ENCODE results near the gene MMP25. TPM values are rescaled to one million over a fixed set of nuclear protein-coding genes. Genes with fewer than 3 reads are reported as not detected.

MMP25 gene
- total RNA-seq, 3 donors from 2014 or later (not counting 1 experiment from before 2014, with no cell fraction given) = 2.0 to 62.2 (median 5.6) TPM

- Mint-ChIP-seq H3K27ac (peak overlapping the region; percentile 84 to 90), H3K27me3 (ENCODE audit: low read depth in 2 of 2) (no peaks in the 10 kb centered on the region), H3K4me1 (peaks cover 17 to 55% of the 10 kb centered on the region in 2 donors), H3K4me3 (peak overlapping the region; percentile 89), H3K36me3 (no peaks in the 10 kb centered on the region), H3K9me3 (no peaks in the 10 kb centered on the region)
- intact Hi-C loops (cut with micrococcal nuclease) = loop anchor here (1.0 to 5.0 kb wide), 3 partner anchors 38 to 107 kb away; partner anchors contain the start of gene ZSCAN10
- ATAC-seq (no peak), DNase-seq (no peak)
- H3K27me3 ChIP-seq (ENCODE audit: control insufficient read depth, insufficient read depth, low read length) = no peaks in the 10 kb centered on the region
- H3K9me3 ChIP-seq (ENCODE audit: control insufficient read depth, insufficient read depth, low read length) = no peaks in the 10 kb centered on the region
- peaks cover 11% of the 10 kb centered on the region for H3K36me3 ChIP-seq (ENCODE audit: control insufficient read depth, insufficient read depth, low read length)
- H3K27ac ChIP-seq (ENCODE audit: low read length) = peak overlapping the region; percentile 73
- H3K4me1 ChIP-seq (ENCODE audit: control insufficient read depth, insufficient read depth, low read length) = peaks cover 56% of the 10 kb centered on the region
- no peak for TF ChIP-seq CTCF (IDR thresholded peaks at IDR 0.05)
- peak overlapping the region; percentile 36 for H3K4me3 ChIP-seq (ENCODE audit: low read length)
- 40% methylated on average over 8 of the region's 9 CpGs for WGBS (ENCODE audit: insufficient coverage)
Measured at GRCh38 chr16:3059723-3060242, 13.4 kb downstream of the MMP25 start.

GRCh38 chr16:3060339-3061127 is 14.2 kb downstream of the MMP25 start:
- Histone ChIP-seq H3K36me3 (ENCODE audit: control insufficient read depth, insufficient read depth, low read length) (peaks cover 10% of the 10 kb centered on the region), H3K4me3 (ENCODE audit: low read length) (no peak overlapping the region), H3K27me3 (ENCODE audit: control insufficient read depth, insufficient read depth, low read length) (no peaks in the 10 kb centered on the region), H3K27ac (ENCODE audit: low read length) (no peak overlapping the region), H3K9me3 (ENCODE audit: control insufficient read depth, insufficient read depth, low read length) (no peaks in the 10 kb centered on the region), H3K4me1 (ENCODE audit: control insufficient read depth, insufficient read depth, low read length) (peaks cover 56% of the 10 kb centered on the region)
- WGBS (ENCODE audit: insufficient coverage) = 90% methylated on average over 14 of the region's 14 CpGs
- no peak for ATAC-seq
- Mint-ChIP-seq H3K4me1 (peaks cover 13 to 54% of the 10 kb centered on the region in 2 donors), H3K36me3 (no peaks in the 10 kb centered on the region), H3K4me3 (peak overlapping the region; percentile 89), H3K27ac (peak overlapping the region; percentile 84 to 90), H3K27me3 (ENCODE audit: low read depth in 2 of 2) (no peaks in the 10 kb centered on the region), H3K9me3 (no peaks in the 10 kb centered on the region)
- no peak for TF ChIP-seq CTCF (IDR thresholded peaks at IDR 0.05)
- DNase-seq = peak in 1 of 2 donors; percentile 5
- intact Hi-C loops (cut with micrococcal nuclease) = no loop called here

- H3K4me3 ChIP-seq (ENCODE audit: low read length) = no peak overlapping the region
- peaks cover 19 to 57% of the 10 kb centered on the region in 2 donors for H3K4me1 Mint-ChIP-seq
- TF ChIP-seq CTCF (IDR thresholded peaks at IDR 0.05) = no peak
- H3K27ac ChIP-seq (ENCODE audit: low read length) = no peak overlapping the region
- no peaks in the 10 kb centered on the region for H3K27me3 Mint-ChIP-seq (ENCODE audit: low read depth in 2 of 2)
- H3K36me3 Mint-ChIP-seq = no peaks in the 10 kb centered on the region
- peaks cover 56% of the 10 kb centered on the region for H3K4me1 ChIP-seq (ENCODE audit: control insufficient read depth, insufficient read depth, low read length)
- no peak overlapping the region for H3K4me3 Mint-ChIP-seq
- H3K9me3 ChIP-seq (ENCODE audit: control insufficient read depth, insufficient read depth, low read length) = no peaks in the 10 kb centered on the region
- H3K9me3 Mint-ChIP-seq = no peaks in the 10 kb centered on the region
- ATAC-seq (no peak), DNase-seq (peak in 1 of 2 donors; percentile 3)
- intact Hi-C loops (cut with micrococcal nuclease) = no loop called here
- H3K27ac Mint-ChIP-seq = peak overlapping the region; percentile 68 to 76
- H3K27me3 ChIP-seq (ENCODE audit: control insufficient read depth, insufficient read depth, low read length) = no peaks in the 10 kb centered on the region
- H3K36me3 ChIP-seq (ENCODE audit: control insufficient read depth, insufficient read depth, low read length) = peaks cover 2% of the 10 kb centered on the region
- WGBS (ENCODE audit: insufficient coverage) = 96% methylated on average over 6 of the region's 6 CpGs
Measured at GRCh38 chr16:3062553-3062952, 16.2 kb downstream of the MMP25 start.

Measured in natural killer cell (primary cell).